NCI-H2196 (cell line): ENCODE measurements around the gene TAB2.

Source experiments
- DNase-seq: peaks from one replicate; lab custom pipeline; 2025; ENCODE audit not compliant: unreplicated experiment; lab: John Stamatoyannopoulos, UW

TAB2 gene, protein sequence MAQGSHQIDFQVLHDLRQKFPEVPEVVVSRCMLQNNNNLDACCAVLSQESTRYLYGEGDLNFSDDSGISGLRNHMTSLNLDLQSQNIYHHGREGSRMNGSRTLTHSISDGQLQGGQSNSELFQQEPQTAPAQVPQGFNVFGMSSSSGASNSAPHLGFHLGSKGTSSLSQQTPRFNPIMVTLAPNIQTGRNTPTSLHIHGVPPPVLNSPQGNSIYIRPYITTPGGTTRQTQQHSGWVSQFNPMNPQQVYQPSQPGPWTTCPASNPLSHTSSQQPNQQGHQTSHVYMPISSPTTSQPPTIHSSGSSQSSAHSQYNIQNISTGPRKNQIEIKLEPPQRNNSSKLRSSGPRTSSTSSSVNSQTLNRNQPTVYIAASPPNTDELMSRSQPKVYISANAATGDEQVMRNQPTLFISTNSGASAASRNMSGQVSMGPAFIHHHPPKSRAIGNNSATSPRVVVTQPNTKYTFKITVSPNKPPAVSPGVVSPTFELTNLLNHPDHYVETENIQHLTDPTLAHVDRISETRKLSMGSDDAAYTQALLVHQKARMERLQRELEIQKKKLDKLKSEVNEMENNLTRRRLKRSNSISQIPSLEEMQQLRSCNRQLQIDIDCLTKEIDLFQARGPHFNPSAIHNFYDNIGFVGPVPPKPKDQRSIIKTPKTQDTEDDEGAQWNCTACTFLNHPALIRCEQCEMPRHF

DNA sequence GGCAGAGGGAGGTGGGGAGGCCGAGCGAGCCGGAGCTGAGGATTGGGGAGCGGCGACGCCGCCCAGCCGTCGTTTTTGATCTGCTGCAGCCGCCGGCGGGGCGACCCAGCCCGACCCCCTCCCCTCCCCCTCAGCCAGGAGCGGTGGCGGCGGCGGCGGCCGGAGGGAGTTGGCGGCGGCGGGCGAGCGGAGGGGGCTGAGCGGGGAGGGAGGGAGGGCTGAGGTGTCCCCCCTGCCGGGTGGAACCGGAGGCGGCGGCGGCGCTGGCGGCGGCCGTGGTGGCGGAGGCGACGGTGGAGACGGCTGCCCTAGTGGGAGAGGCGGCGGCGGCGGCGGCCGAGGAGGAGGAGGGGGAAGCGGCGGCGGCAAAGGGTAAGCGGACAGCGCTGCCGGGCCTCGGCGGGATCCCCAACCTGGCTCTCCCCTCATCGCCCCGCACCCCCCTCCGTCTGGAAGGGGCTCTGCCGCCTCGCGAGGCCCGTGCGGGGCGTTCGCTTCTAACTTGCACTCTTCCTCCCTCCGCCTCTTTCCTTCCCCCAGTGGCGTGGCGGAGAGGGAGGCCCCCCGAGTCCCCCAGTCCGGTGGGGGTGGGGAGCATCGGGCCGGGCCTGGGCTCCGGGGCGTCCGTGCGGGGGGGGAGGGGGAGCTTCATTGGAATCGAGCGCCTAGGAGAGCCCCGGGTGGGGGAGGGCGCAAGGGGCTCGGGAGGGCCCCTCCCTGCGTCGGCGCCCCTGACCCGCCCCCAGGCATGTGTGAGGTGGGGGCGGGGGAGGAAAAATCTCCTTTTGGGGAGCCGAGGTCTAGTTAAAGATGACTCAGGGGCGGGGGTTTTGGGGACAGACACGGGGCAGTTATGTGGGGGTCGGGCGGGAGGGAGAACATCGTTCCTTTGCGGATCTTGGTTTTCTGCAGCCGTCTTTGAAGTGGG is at the start of gene TAB2:
TAB2 (plus strand) TSS at position 69 of the 928 bp plus-strand sequence. CDS start 52,286 bp downstream, outside the sequence.
- DNase-seq: peak; percentile 23

DNA sequence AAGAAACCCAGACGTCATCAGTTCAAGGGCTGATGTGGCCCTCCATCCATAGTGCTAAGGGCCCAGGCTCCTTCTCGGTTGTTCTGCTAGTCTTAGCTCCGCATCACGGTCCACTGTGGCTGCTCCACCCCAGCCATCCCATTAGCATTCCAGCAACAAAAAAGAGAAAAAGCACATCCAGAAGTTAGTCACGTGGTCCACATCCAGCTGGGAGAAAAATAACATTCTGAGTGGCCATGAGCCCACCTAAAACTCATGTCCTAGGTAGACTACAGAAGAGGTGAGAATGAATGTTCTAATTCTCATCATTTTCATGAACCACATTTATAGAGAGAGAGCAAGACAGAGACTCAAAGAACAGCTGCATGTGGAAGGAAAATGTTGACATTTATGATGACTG is 49.4 kb upstream of the TAB2 start:
- no peak for DNase-seq

DNA sequence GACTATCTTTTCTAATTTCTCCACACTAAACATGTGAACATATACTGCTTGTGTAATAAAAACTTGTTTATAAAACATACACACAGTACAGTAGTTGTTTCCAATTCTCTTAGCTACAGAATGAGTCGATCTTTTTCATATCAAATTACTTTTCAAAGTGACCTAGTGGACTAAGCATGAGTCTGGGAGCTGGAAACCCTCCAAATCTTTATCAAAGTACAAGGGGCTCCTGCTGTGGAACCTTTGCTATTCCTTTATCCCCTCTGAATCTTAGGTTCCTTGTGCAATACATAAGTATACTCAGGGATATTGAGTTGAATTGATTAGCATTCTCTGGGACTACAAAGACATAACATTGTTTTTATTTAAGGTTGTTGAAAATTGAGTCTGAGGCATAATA is 48.7 kb upstream of the TAB2 start:
- DNase-seq: no peak

DNA sequence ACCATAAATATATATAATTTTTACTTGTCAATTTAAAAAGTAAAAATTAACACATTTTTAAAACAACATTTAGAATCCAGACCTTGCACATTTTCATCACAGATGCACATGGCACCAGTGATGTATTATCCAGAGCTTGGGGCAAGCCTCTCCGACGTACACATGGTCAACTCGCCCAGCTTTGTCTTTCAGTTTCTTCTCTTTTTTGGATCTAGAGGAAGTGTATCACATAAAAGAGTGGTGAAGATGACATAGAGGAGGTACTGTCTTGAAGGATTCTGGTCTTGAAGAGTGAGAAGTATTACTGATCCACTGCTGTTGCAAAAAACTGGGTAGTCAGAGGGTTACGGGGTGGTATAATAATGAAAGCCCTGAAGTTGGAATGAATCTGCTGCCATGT is 46.9 kb upstream of the TAB2 start:
- DNase-seq: no peak

DNA sequence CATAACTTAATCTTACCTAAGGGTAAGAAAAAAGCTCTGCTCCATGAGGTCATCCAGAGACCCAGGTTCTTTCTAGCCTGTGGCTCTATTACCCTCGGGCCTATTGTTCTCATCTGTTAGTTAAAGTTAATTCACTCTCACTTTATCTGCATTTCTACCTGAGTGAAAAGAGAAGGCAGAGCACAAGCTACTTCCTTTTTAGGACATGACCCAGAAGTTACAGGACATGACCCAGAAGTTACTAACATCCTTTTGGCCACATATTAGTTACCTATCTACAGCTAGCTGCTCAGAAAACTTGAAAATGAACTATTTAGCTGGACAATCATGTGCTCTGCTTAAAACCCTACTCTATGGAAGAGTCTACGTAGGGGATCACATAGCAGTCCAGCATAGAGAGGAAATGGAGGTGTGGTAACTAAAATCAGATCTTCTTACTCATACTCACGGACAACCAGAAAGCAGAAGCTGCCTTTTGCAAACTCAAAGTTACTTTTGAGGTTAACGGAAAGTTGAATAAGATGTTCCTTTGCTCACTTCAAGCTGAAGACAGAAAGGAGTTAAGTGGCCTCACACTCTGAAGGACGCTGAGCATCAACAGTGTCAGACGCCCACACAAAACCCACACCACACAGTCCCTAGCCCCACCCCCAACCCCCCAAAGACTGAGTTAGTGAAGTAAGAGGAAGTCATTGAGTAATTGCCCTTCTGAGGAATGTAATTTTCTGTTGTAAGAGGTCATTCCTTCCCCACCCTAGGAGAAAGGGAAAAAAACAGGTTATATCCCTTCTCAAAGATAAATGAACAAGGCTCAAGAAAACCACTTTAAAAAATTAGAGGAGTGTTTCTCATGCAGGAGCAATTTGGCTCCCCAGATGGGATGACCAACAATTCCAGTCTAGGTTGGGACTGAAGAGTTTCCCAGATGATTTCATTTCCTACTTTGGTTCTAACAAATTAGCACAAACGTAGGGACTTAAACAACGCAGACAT is 45.9 kb upstream of the TAB2 start:
- DNase-seq: no peak

DNA sequence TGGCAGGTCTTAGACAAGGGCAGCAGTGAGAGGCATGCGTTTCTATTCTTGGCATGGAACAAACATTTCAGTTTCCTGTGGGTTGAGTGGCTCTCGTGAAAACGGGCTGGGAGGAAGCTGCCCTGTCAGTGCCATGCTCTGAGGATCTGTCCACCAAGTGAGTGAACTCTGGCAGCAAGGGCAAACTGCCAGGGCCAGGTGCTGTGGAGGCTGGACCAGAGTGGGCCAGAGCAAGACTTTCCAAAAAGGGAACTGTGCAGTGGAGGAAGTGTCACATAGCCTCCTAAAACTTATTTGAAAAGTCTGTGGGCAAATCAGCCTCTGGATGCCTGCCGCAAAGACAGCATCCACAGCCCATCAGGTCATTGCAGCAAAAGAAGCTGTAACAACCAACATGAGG is 44.2 kb upstream of the TAB2 start:
- no peak for DNase-seq

DNA sequence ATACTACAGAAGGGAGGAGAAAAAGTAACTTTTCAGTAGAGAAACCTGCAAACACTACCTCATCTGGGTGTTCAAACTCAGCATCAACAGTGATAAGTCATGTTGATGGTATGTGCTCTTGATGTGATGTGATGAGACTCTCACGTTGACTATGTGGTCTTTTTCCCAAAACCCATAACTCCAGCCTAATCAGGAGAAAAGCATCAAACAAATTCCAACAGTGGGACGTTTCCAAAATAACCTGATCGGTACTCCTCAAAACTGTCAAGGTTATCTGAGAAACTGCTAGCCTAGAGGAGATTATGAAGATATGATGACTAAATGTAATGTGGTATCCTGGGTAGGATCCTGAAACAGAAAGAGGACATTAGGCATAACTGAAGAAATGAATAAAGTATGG is 41.9 kb upstream of the TAB2 start:
- no peak for DNase-seq

DNA sequence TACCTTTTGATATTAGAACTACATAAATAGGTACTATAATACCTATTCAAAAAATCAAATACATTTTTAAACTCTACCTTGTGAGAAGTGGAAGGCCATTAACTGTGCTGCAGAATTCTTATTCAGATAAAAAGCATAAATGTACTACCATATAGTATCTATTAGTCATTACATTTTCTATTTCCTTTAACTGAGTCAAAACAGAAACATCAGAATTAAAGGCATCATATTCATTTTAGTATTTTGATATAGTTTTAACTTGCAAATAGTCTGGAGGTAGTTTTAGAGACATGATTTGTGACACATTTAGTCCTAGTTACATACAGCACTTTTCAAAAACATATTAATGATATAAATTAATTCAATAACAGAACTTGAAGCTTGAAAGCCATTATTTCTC is 39.9 kb upstream of the TAB2 start:
- DNase-seq: no peak

DNA sequence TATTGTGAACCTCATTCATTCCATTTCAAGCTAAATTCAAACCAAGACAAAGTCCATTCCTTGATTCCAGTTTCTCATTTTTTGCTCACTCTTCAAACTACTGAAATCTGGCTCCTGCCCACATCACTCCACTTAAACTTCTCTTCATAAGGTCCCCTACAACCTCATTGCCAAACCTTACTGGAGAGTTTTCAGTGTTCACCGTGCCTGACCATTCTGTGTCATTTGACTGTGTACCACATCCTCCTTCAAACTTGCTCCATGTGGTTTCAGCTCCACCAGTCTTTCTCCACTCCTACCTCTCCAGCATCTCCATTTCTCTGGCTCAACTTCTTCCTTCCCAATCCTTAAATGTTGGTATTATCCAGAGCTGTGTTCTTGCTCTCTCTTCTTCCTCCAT is 38.5 kb upstream of the TAB2 start:
- no peak for DNase-seq

DNA sequence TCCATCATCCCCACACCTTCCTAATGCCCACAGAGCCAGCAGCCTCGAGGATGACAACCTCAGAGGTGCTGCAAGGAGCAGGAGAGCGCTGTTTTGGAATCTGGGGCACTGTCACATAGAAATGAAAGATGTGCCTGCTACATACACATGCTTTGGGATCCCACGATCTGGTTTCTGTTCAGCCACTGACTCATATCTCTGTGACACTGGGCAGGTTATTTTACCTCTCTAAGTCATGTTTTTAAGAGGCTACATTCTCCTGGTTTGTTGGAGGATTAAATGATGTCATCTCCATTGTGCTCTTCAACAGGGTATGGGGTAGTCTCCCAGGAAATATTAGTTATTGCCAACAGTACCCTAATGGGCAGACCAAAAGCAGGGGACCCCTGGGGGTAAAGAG is 32.6 kb upstream of the TAB2 start:
- no peak for DNase-seq

DNA sequence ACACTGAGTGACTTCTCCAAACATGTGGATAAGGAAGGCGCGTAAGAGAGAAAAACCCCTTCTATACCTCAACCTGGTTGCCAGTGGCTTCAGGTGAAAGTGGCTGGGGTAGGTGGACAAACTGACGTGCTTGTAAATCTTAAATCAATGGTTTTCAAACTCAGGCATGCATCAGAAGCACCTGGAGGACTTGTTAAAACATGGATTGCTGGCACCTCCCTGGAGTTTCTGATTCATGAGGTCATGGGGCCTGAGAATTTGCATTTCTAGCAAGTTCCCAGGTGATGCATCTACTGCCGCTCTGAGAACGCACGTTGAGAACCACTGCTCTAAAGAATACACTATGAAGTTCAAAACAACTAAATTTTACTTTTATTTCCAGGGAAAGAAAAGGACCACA is 31.9 kb upstream of the TAB2 start:
- DNase-seq: no peak

DNA sequence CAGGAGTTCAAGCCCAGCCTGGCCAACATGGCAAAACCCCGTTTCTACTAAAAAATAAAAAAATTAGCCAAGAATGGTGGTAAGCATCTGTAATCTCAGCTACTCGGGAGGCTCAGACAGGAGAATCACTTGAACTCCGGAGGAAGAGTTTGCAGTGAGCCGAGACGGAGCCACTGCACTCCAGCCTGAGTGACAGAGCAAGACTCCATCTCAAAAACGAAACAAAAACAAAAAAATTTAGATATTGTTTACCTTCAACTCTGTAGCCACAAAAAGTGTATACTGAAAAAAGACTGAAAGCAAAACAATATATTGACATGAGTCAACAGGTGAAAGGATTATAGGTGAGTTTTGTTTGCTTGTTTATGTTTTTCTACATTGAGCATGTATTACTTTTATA is 30.6 kb upstream of the TAB2 start:
- DNase-seq: no peak

DNA sequence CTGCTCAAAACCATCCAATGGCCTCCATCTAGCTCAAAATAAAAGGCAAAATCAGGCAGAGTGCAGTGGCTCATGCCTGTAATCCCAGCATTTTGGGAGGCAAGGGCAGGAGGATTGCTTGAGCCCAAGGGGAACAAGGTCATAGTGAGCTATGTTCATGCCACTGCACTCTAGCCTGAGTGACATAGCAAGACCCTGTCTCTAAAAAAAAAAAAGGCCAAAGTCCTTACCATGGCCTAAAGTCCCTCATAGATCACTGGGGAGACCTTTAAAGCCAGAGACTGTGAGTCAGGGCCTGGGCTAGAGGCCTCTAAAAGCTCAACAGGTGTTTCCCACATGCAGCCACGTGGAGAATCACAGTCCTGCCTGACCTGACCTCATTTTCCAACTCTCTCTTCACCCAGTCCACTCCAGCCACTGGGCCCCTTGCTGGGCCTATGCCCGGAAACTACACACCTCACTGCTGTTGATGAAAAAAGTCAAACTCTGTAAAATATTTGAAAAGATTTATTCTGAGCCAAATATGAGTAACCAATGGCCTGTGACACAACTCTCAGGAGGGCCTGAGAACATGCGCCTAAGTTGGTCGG is 28.2 kb upstream of the TAB2 start:
- no peak for DNase-seq

DNA sequence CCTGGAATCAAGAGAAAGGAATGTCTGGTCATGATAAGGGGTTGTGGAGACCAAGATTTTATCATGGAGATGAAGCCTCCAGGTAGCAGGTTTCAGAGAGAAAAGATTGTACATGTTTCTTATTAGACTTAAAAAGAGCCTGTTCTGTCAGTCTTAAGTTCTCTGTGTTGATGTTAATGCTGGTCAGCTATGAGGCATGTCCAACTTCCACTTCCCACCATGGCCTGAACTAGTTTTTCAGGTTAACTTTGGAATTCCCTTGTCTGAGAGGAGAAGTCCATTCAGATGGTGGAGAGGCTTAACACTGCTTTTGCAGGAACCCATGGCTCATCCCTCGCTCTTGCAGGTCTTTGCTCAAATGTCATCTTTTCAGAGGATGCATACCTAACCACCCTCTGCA is 27.5 kb upstream of the TAB2 start:
- no peak for DNase-seq

DNA sequence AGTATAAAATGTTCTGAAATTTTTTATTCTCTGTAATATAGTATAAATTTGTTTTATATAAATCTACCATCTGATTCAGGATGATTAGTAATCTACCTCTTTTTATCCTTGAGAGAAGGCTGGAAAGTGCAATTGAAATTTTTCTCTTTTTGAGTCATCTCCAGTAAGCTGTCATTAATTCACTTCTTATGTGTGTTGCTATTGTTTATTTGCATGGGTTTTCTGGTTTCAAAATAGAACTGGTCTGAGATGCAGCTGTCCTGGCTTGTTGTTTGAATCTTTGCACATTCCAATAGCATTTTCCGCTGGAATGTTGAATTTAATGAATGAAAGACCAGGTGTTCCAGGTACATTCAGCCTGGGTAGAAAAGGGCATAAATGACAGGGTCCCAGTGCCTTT is 24.3 kb upstream of the TAB2 start:
- no peak for DNase-seq

DNA sequence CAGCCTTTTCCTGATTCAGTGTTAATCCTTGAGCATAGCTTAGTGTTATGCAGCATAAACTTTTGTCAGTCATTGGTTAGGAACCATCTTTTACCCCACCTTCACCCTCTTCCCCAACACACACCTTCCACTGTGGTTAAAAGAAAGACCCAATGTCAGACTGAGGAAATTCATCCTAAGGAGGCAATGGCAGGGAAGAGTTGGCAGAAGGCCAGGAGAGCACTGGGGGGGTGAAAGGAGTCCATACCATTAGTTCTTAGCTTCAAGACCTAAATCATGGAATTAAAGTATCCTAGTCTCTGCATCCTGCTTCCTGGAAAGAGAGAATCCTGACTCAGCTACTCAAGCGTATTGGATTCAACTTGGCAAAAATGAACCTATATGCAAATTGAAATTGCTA is 16.9 kb upstream of the TAB2 start:
- DNase-seq: no peak

DNA sequence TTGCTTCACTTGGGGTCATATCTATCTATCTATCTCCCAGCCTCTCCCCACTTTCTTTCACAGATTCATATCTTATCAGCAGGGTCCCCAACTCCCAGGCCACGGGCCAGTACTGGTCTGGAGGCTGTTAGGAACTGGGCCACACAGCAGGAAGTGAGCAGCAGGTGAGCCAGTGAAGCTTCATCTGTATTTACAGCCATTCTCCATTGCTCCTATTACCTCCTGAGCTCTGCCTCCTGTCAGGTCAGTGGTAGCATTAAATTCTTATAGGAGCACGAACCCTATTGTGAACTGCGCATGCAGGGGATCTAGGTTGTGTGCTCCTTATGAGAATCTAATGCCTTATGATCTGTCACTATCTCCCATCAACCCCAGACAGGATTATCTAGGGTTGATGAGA is 14.8 kb upstream of the TAB2 start:
- no peak for DNase-seq

DNA sequence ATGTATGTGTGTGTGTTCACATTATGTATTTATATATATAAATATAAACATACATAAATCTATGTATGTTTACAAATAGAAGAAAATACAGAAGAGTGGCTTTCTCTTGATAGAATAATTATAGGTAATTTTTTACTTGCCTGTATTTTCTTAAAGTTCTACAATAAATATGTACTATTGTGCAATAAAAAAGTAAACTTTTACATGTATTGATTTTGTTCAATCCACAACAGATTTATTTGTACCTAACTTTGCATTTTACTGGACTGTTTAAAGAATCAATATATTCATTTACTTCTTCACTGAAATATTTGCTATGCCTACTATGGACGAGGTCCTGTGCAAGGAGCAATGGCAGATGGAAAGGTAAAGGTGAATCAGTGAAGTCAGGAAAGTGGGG is 14.0 kb upstream of the TAB2 start:
- DNase-seq: no peak

DNA sequence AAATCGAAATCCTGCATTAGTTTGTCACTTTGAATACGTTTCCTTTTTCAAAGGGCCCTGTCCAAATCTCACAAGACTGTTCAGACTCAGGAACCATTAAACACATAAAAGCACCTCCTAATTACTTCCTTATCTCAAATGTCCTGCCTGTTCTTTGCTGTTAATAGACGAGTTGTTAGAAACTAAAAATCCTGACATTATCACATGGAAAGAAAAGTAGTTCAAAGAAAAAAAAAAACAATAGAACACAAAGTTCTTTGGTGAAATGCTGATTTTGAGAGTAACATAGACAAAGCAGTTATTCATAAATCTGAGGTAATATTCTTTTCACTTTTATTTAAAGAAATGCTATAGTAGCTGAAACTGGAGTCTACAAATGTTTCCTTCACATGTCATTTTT is 12.1 kb upstream of the TAB2 start:
- DNase-seq: no peak

DNA sequence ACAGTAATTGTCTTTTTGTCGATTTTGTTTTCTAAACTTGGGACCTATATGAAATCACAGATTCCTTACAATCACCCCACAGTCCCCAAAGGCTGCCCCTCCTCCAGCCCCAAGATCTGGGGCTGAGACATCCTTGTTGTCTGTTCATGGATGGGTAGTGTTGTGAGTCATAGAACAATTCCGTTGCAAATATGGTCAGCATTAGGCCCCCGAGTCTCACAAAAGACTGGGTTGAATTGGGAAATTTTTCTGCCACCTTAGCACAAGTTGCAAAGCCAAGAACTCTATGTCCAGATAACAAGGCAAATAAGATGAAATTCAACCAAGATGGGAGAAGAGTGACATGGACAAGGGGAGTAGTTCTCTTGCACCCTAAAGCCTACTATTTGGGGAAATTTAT is 10.5 kb upstream of the TAB2 start:
- no peak for DNase-seq
